ENCODE measurements around the gene SIVA1.

SIVA1 gene

GRCh38 chr14:104784846-104785707 lies 32.1 kb downstream of the SIVA1 start:
- DNase-seq, result no peak

DNA sequence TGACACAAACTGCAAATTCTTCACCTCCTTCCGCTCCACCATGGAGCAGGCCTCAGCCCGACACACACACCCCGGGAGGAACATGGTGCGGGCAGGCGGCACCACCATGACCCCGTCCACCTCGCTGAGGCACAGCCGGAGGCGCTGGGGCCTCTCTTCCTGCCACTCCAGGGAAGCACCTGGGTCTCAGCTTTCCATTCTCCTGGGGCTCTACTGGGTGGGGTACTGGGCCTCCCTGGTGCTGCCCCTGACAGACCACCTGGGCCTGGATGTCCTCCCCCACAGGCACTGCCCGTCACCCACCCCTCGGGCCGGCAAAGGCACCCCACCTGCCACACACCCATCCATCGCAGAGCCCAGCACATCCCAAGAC lies 32.7 kb downstream of the SIVA1 start:
- no peak for DNase-seq

- no peak for DNase-seq
Measured at GRCh38 chr14:104786091-104786586, 33.2 kb downstream of the SIVA1 start.

- DNase-seq, result no peak
Measured at GRCh38 chr14:104786726-104787675, 34.1 kb downstream of the SIVA1 start.

GRCh38 chr14:104787736-104788135 lies 34.8 kb downstream of the SIVA1 start:
- DNase-seq, result no peak

- no peak for DNase-seq
Measured at GRCh38 chr14:104788161-104788818, 35.3 kb downstream of the SIVA1 start.

GRCh38 chr14:104788873-104789663 lies 36.1 kb downstream of the SIVA1 start:
- no peak for DNase-seq

DNA sequence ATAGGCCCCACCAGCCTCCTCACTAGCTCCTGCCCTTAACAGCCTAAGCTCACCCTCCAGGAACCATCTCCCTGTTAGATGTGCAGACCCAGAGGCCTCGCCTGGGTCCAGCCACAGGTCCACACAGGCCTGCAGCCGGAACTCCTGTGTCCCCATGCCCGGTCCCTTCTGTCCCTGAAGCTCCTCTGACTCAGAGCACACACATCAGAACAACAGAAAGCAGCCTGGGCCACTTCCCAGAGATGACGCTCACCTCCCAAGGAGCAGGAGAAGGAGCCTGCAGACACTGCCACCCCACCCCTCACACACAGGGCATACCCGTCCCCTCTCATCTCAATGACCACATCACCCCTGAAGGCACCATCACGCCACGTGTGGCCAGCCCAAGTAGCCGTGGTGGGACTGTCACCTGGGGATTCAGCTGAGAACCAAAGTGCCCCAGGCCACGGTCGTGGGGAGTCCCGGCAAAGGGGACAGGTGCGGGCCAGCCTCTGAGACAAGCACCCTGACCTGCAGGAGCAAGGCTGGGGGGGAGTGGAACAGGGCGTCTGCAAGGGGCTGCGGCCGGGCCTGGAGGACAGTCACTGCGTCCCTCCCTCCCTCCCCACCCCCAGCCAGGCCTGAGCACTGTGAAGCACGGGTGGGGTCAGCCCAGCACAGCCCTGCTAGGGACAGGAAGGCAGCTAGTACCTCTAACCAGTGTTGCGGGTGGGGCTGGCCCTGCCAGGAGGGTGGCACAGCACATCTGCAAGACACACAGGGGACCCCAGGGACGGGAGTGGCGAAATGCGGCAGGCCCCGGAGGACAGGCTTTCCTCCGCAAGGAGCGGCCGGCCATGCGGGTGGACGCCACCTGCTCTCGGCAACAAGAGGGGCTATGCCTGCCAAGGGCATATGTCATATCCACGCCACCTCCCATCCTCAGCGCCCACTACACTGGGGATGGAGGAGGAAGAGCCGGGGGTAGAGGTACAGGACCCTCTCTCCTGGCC lies 37.1 kb downstream of the SIVA1 start:
- DNase-seq, result no peak

DNA sequence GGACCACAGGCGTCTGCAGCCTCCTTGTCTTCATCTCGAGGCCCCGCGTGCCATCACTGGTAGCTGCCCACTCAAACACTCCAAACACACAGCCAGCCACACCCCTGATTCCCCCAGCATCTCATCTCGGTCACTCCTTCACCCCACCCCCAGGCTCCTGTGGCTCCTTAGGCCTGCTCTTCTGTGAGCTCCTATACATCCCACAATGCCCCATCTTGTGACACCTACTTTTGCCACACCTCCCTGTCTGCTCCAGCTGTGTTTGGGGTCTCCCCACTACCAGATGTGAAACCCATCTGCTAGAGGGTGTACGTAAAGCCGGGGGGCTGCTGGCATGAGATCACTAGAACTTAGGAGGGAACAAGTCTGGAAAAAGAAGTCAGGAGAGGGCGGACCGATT lies 38.5 kb downstream of the SIVA1 start:
- no peak for DNase-seq

GRCh38 chr14:104792101-104792884 lies 39.3 kb downstream of the SIVA1 start:
- no peak for DNase-seq

- no peak for DNase-seq
Measured at GRCh38 chr14:104792945-104793702, 40.2 kb downstream of the SIVA1 start.

DNA sequence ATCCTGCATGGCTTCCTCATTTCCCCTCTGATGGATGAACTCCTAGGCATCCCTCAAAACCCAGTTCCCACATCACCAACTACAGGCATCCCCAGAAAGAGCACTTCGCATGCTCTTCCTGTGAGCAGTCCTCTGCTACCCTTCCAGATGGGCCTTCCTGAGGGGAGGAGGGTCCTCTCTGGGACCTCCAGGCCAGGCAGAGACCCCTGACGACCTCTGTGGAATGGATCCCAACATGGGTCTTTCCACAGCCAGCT lies 40.7 kb downstream of the SIVA1 start:
- no peak for DNase-seq

GRCh38 chr14:104794099-104794498 lies 41.2 kb downstream of the SIVA1 start:
- DNase-seq, result no peak

DNA sequence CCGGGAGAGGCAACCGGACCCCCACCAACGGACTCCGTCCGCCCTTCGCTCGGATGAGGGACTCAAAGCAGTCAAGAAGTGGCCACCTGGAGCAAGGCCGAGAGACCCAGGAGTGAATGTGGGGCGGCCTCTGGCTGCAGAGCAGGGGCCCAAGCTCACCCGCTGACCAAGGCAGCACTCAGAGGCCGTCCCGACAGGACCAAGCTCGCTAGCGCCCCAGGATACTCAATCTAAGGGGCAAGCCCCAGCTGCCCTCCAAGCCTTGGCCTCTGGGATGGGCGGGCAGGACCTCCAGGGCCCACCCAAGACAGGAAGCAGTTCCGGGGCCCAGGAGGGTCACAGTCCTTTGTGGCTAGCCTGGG lies 41.7 kb downstream of the SIVA1 start:
- DNase-seq, result peak; percentile 58

- DNase-seq, result peak; percentile 58
Measured at GRCh38 chr14:104794993-104795780, 42.2 kb downstream of the SIVA1 start, which contains the start of gene AKT1. TSS of gene AKT1 (minus strand) at chr14:104795748. CDS start at chr14:104792643, 3,105 bp downstream.

GRCh38 chr14:104795781-104796686 lies 43.1 kb downstream of the SIVA1 start:
- no peak for DNase-seq

DNA sequence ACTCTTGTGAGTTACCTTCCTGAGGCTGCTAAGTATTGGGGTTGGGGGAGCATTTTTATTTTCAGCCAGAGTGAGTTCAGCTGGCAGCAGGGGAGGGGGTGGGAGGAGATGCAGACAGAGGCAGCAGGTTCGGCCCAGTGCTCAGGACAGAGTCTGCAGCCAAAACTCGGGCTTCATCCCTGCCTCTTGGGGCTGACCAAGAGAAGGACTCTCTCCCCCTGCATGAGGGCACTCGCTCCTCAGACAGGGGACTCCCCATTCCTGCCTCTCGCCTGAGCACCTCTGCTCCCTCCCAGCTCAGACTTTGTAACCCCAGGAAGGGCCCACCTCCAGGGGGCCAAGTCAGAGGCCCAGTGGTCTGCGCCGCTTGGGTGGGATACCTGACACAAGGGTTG lies 43.7 kb downstream of the SIVA1 start:
- no peak for DNase-seq
